ENCODE results near the gene FADS3.

DNA sequence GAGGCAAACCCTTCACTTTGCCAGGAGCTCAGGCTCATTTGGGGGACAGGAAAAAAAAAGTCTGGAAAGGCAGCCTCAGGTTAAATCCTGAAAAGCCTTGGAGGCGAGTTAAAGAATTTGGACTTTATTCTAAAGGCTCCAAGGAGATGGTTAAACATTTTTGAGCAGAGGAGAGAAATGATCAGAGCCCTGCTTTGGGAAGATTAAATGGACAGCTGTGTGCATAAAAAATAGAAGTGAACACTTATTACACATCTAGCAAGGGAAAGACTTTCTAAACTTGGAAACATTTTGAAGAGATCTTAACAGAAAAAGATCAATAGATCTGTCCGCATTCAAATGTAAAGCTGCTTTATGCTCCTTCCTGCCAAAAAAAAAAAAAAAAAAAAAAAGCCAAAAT is 34.4 kb upstream of the FADS3 start:
- TF ChIP-seq, protein P1, sequence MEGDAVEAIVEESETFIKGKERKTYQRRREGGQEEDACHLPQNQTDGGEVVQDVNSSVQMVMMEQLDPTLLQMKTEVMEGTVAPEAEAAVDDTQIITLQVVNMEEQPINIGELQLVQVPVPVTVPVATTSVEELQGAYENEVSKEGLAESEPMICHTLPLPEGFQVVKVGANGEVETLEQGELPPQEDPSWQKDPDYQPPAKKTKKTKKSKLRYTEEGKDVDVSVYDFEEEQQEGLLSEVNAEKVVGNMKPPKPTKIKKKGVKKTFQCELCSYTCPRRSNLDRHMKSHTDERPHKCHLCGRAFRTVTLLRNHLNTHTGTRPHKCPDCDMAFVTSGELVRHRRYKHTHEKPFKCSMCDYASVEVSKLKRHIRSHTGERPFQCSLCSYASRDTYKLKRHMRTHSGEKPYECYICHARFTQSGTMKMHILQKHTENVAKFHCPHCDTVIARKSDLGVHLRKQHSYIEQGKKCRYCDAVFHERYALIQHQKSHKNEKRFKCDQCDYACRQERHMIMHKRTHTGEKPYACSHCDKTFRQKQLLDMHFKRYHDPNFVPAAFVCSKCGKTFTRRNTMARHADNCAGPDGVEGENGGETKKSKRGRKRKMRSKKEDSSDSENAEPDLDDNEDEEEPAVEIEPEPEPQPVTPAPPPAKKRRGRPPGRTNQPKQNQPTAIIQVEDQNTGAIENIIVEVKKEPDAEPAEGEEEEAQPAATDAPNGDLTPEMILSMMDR (IDR thresholded peaks at IDR 0.05), result no peak
- no peak for TF ChIP-seq JUN (CRISPR knock-in tag; IDR thresholded peaks at IDR 0.05)
- TF ChIP-seq, protein P2, sequence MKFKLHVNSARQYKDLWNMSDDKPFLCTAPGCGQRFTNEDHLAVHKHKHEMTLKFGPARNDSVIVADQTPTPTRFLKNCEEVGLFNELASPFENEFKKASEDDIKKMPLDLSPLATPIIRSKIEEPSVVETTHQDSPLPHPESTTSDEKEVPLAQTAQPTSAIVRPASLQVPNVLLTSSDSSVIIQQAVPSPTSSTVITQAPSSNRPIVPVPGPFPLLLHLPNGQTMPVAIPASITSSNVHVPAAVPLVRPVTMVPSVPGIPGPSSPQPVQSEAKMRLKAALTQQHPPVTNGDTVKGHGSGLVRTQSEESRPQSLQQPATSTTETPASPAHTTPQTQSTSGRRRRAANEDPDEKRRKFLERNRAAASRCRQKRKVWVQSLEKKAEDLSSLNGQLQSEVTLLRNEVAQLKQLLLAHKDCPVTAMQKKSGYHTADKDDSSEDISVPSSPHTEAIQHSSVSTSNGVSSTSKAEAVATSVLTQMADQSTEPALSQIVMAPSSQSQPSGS (CRISPR knock-in tag; IDR thresholded peaks at IDR 0.05; ENCODE audit: borderline replicate concordance, low read depth), result no peak
- no peak for TF ChIP-seq TP53 (CRISPR knock-in tag; IDR thresholded peaks at IDR 0.05)
- no peak for TF ChIP-seq ZNF232 (CRISPR knock-in tag; IDR thresholded peaks at IDR 0.05)
- TF ChIP-seq, protein P3, sequence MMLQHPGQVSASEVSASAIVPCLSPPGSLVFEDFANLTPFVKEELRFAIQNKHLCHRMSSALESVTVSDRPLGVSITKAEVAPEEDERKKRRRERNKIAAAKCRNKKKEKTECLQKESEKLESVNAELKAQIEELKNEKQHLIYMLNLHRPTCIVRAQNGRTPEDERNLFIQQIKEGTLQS (CRISPR knock-in tag; conservative IDR thresholded peaks at IDR 0.05), result no peak
- TF ChIP-seq, protein P4, sequence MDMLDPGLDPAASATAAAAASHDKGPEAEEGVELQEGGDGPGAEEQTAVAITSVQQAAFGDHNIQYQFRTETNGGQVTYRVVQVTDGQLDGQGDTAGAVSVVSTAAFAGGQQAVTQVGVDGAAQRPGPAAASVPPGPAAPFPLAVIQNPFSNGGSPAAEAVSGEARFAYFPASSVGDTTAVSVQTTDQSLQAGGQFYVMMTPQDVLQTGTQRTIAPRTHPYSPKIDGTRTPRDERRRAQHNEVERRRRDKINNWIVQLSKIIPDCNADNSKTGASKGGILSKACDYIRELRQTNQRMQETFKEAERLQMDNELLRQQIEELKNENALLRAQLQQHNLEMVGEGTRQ (CRISPR knock-in tag; IDR thresholded peaks at IDR 0.05), result no peak
- no peak for TF ChIP-seq ESRRA (CRISPR knock-in tag; IDR thresholded peaks at IDR 0.05; ENCODE audit: borderline replicate concordance)
